GM23338 (cell line): ENCODE data around the gene HYAL1. TPM values are rescaled to one million over a fixed set of nuclear protein-coding genes. Genes with fewer than 3 reads are reported as not detected.

Experiments used
- ATAC-seq: fragments of 200-7000 bp; cut with Tn5 transposase; 3 replicates; pipeline ENCODE4 v1.9.1; 2020
- DNase-seq: peaks from one replicate; pipeline ENCODE4 v3.0.0-alpha.2; 2015; ENCODE audit warnings: low spot score
- H2AFZ ChIP-seq: fragments of 200-600 bp; sonication (generic); 2 replicates; pipeline ENCODE4 v1.8.0; 2016; ENCODE audit warnings: antibody characterized with exemption, mild to moderate bottlenecking, moderate library complexity
- H3F3A ChIP-seq: fragments of 200-600 bp; sonication (generic); replicated peaks from 2 replicates; pipeline ENCODE4 v1.8.0; 2017; ENCODE audit warnings: antibody characterized with exemption, mixed run types, low read depth
- H3K27ac ChIP-seq: fragments of 200-600 bp; sonication (generic); 2 replicates; pipeline ENCODE4 v1.6.1; 2016; ENCODE audit warnings: low read depth
- H3K27me3 ChIP-seq: fragments of 200-600 bp; sonication (generic); 2 replicates; pipeline ENCODE4 v1.8.0; 2016; ENCODE audit warnings: mild to moderate bottlenecking, mixed run types, moderate library complexity; ENCODE audit not compliant: insufficient read depth
- H3K36me3 ChIP-seq: fragments of 200-600 bp; sonication (generic); 2 replicates; pipeline ENCODE4 v1.8.0; 2016; ENCODE audit warnings: mild to moderate bottlenecking; ENCODE audit not compliant: insufficient read depth
- H3K4me1 ChIP-seq: fragments of 200-600 bp; sonication (generic); 2 replicates; pipeline ENCODE4 v1.8.0; 2016; ENCODE audit warnings: mild to moderate bottlenecking, moderate library complexity; ENCODE audit not compliant: insufficient read depth
- H3K4me2 ChIP-seq: fragments of 200-600 bp; sonication (generic); 2 replicates; pipeline ENCODE4 v1.7.1; 2017; ENCODE audit warnings: mixed run types
- H3K4me3 ChIP-seq: fragments of 200-600 bp; sonication (generic); 2 replicates; pipeline ENCODE4 v1.6.1; 2016; ENCODE audit warnings: mixed run types
- H3K79me2 ChIP-seq: fragments of 200-600 bp; sonication (generic); replicated peaks from 2 replicates; pipeline ENCODE4 v1.8.0; 2017; ENCODE audit warnings: mild to moderate bottlenecking; ENCODE audit not compliant: insufficient read depth
- H3K9me2 ChIP-seq: fragments of 200-600 bp; sonication (generic); 2 replicates; pipeline ENCODE4 v1.8.0; 2017; ENCODE audit not compliant: insufficient read depth
- H4K20me1 ChIP-seq: fragments of 200-600 bp; sonication (generic); replicated peaks from 2 replicates; pipeline ENCODE4 v1.8.0; 2017; ENCODE audit warnings: mild to moderate bottlenecking; ENCODE audit not compliant: insufficient read depth
- H3K27ac Mint-ChIP-seq: 2 replicates; pipeline ENCODE4 v1.8.0; 2020; ENCODE audit warnings: inconsistent platforms, mild to moderate bottlenecking, moderate library complexity, mixed read lengths
- H3K27me3 Mint-ChIP-seq: 3 replicates; pipeline ENCODE4 v1.8.0; 2022; ENCODE audit warnings: low read depth, mild to moderate bottlenecking, moderate library complexity, mixed read lengths, inconsistent platforms; ENCODE audit not compliant: insufficient read depth, poor library complexity
- H3K36me3 Mint-ChIP-seq: 3 replicates; pipeline ENCODE4 v1.8.0; 2021; ENCODE audit warnings: low read depth, mild to moderate bottlenecking, inconsistent platforms, moderate library complexity, mixed read lengths
- H3K4me1 Mint-ChIP-seq: 3 replicates; pipeline ENCODE4 v1.8.0; 2020; ENCODE audit warnings: mild to moderate bottlenecking, inconsistent platforms, mixed read lengths
- H3K4me3 Mint-ChIP-seq: 3 replicates; pipeline ENCODE4 v1.8.0; 2021; ENCODE audit warnings: moderate library complexity, mild to moderate bottlenecking, inconsistent platforms, mixed read lengths
- H3K9me3 Mint-ChIP-seq: 3 replicates; pipeline ENCODE4 v1.8.0; 2020; ENCODE audit warnings: moderate library complexity, mild to moderate bottlenecking, inconsistent platforms, mixed read lengths
- ZNF331 ChIP-seq: fragments of 250-450 bp; sonication (Bioruptor Pico); IDR thresholded peaks from 2 replicates; pipeline ENCODE4 v1.5.0; 2020; ENCODE audit warnings: low read depth, mild to moderate bottlenecking, moderate library complexity
- ZNF462 ChIP-seq: fragments of 250-450 bp; sonication (Bioruptor Pico); IDR thresholded peaks from 2 replicates; pipeline ENCODE4 v1.5.0; 2020; ENCODE audit warnings: mild to moderate bottlenecking, moderate library complexity
- polyA plus RNA-seq: library from polyadenylated mRNA; unstranded; fragments of >200 nt; fragmentation: Nextera tagmentation; extraction: Ambion mirVana; gene quantifications from 2 replicates; pipeline ENCODE4 v1.2.1, GENCODE V29; 2016
- total RNA-seq: library from RNA; depleted of rRNA; stranded (reverse); fragments of >200 nt; shearing (Covaris generic); gene quantifications from 2 replicates; pipeline ENCODE4 v1.2.3, GENCODE V29; 2014

The HYAL1 gene
- total and polyA plus RNA-seq, 2 experiments from 2014 or later: 2.1 to 5.0 TPM

- no peak for TF ChIP-seq ZNF462 (CRISPR knock-in tag)
These were observed 41.9 kb downstream of the HYAL1 start (continued) for GRCh38 chr3:50261505-50261904.

GRCh38 chr3:50260942-50261441 is 42.4 kb downstream of the HYAL1 start:
- peak overlapping the region; percentile 70 for H3K4me3 Mint-ChIP-seq
- H3K27me3 Mint-ChIP-seq: peaks cover 27% of the 10 kb centered on the region
- no peaks in the 10 kb centered on the region; the same call in 1 of the 2 replicates for H4K20me1 ChIP-seq
- peak overlapping the region; percentile 83 for H3K4me2 ChIP-seq
- peaks cover 30% of the 10 kb centered on the region for H3K4me1 ChIP-seq
- H3K79me2 ChIP-seq: no peaks in the 10 kb centered on the region
- H3F3A ChIP-seq: peaks cover 33% of the 10 kb centered on the region
- H2AFZ ChIP-seq: no peak overlapping the region
- TF ChIP-seq ZNF331 (CRISPR knock-in tag): no peak
- H3K9me2 ChIP-seq: no peaks in the 10 kb centered on the region
- peak overlapping the region; percentile 77 for H3K4me3 ChIP-seq
- no peak for ATAC-seq
- peaks cover 14% of the 10 kb centered on the region for H3K36me3 ChIP-seq
- DNase-seq: no peak
- H3K36me3 Mint-ChIP-seq: peaks cover 37% of the 10 kb centered on the region
- H3K9me3 Mint-ChIP-seq: no peaks in the 10 kb centered on the region
- no peak overlapping the region for H3K27ac ChIP-seq
- no peak overlapping the region; the same call in 1 of the 2 replicates for H3K27ac Mint-ChIP-seq
- no peaks in the 10 kb centered on the region for H3K27me3 ChIP-seq
- peaks cover 43% of the 10 kb centered on the region for H3K4me1 Mint-ChIP-seq
